GM18873 (cell line): ENCODE measurements around the gene TCIRG1.

Source experiments
- ATAC-seq: cut with Tn5 transposase; IDR thresholded peaks from one replicate; pipeline ENCODE4 v1.9.1; 2021; ENCODE audit warnings: mild to moderate bottlenecking, moderate library complexity, moderate number of reproducible peaks; ENCODE audit not compliant: unreplicated experiment, low FRiP score

TCIRG1 gene

GRCh38 chr11:68016904-68017817, 21.7 kb upstream of the TCIRG1 start:
- ATAC-seq = no peak

- ATAC-seq = no peak
These were observed 20.7 kb upstream of the TCIRG1 start for GRCh38 chr11:68017980-68018729.

- no peak for ATAC-seq
These were observed 20.1 kb upstream of the TCIRG1 start for GRCh38 chr11:68018730-68019190.

- ATAC-seq = no peak
These were observed 19.3 kb upstream of the TCIRG1 start for GRCh38 chr11:68019486-68019885.

- ATAC-seq = no peak
These were observed 18.2 kb upstream of the TCIRG1 start for GRCh38 chr11:68020575-68020974.

- ATAC-seq = no peak
These were observed 17.5 kb upstream of the TCIRG1 start for GRCh38 chr11:68021167-68021787.

GRCh38 chr11:68022531-68022930, 16.3 kb upstream of the TCIRG1 start:
- ATAC-seq = no peak

- ATAC-seq = no peak
These were observed 14.3 kb upstream of the TCIRG1 start for GRCh38 chr11:68024508-68024907.

- no peak for ATAC-seq
These were observed 13.8 kb upstream of the TCIRG1 start for GRCh38 chr11:68025047-68025446.

GRCh38 chr11:68026391-68027105, 12.3 kb upstream of the TCIRG1 start:
- no peak for ATAC-seq

- ATAC-seq = no peak
These were observed 11.2 kb upstream of the TCIRG1 start for GRCh38 chr11:68027667-68028066.

- ATAC-seq = no peak
These were observed 9.9 kb upstream of the TCIRG1 start for GRCh38 chr11:68028802-68029545.

- ATAC-seq = peak; percentile 97
These were observed 8.3 kb upstream of the TCIRG1 start, which contains the start of gene NDUFS8 for GRCh38 chr11:68030318-68031143. NDUFS8 (plus strand) TSS chr11:68030681; CDS start chr11:68032152, 1,471 bp downstream.

- ATAC-seq = peak; percentile 1
These were observed 7.7 kb upstream of the TCIRG1 start for GRCh38 chr11:68031144-68031464.

- ATAC-seq = no peak
These were observed 6.8 kb upstream of the TCIRG1 start for GRCh38 chr11:68032003-68032402.

- no peak for ATAC-seq
These were observed 5.7 kb upstream of the TCIRG1 start for GRCh38 chr11:68032997-68033707.

GRCh38 chr11:68033708-68034045, 5.1 kb upstream of the TCIRG1 start:
- no peak for ATAC-seq

- no peak for ATAC-seq
These were observed 3.5 kb upstream of the TCIRG1 start for GRCh38 chr11:68035266-68035876.
